ENCODE results near the gene OLA1.

DNA sequence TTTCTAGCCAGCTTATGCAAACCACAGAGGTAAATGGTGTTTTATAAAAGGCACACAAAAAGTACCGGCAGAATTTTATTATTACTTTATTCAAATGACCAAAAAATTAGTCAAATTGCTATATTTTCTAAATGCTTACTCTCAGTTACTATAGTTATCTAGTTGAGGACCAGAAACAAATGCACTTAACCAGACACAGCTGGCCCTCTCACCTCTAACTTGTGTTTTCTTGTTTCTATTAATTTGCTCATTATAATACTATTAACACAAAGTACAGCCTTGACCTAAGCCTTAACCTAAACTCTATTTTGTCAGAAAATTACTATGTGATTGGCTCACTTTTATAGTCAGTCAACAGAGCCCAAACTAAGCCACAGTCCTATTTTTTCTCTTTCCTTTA is 26.2 kb downstream of the OLA1 start:
- TF ChIP-seq, protein P1, sequence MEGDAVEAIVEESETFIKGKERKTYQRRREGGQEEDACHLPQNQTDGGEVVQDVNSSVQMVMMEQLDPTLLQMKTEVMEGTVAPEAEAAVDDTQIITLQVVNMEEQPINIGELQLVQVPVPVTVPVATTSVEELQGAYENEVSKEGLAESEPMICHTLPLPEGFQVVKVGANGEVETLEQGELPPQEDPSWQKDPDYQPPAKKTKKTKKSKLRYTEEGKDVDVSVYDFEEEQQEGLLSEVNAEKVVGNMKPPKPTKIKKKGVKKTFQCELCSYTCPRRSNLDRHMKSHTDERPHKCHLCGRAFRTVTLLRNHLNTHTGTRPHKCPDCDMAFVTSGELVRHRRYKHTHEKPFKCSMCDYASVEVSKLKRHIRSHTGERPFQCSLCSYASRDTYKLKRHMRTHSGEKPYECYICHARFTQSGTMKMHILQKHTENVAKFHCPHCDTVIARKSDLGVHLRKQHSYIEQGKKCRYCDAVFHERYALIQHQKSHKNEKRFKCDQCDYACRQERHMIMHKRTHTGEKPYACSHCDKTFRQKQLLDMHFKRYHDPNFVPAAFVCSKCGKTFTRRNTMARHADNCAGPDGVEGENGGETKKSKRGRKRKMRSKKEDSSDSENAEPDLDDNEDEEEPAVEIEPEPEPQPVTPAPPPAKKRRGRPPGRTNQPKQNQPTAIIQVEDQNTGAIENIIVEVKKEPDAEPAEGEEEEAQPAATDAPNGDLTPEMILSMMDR (IDR thresholded peaks at IDR 0.05): no peak
- TF ChIP-seq POLR2AphosphoS5 (IDR thresholded peaks at IDR 0.05) (no peak), POLR2A (IDR thresholded peaks at IDR 0.05) (no peak), EP300 (IDR thresholded peaks at IDR 0.05) (no peak)

Data from sigmoid colon (tissue), 4 donors.